H1 (cell line): ENCODE results near the gene KIF5A. TPM values are rescaled to one million over a fixed set of nuclear protein-coding genes. Genes with fewer than 3 reads are reported as not detected.

Experiments used
- BCL11A ChIP-seq, 2 experiments: IDR thresholded peaks; one replicate each; pipeline ENCODE4 v1.6.1; 2011; ENCODE audit warnings: low read depth in 2 of 2, low read length in 2 of 2, mild to moderate bottlenecking in 2 of 2
- SIRT6 ChIP-seq: IDR thresholded peaks from one replicate; pipeline ENCODE4 v1.7.1; 2012; ENCODE audit warnings: low read length, inconsistent platforms
- SP1 ChIP-seq: IDR thresholded peaks from 2 replicates; pipeline ENCODE4 v1.6.1; 2011; ENCODE audit warnings: low read depth, low read length
- polyA plus RNA-seq, 7 experiments: library from polyadenylated mRNA; depleted of rRNA in 3 of 7; stranded (reverse) in 5 of 7; unstranded in 2 of 7; fragments of >200 nt in 5 of 7; fragments of 200-250 nt in 2 of 7; gene quantifications; 1 replicate in 5 of 7; 2 replicates in 1 of 7; 4 replicates in 1 of 7; pipeline versions ENCODE4 v1.2.1 to v1.2.3, GENCODE V29; 2011 to 2013; ENCODE audit warnings: missing spikeins in 2 of 7, mixed read lengths in 2 of 7
- total RNA-seq: library from RNA; stranded (reverse); fragmentation: NEBNext Ultra II Directional; extraction: Animal tissue kit (Norgen Biotek cat#: 25700); gene quantifications from 2 replicates; pipeline ENCODE4 v1.2.1, GENCODE V29; 2021

KIF5A gene
- total and polyA plus RNA-seq, 2 of the 8 experiments (the other 6 are each of a cell fraction or from before 2014, with no cell fraction given), result 10.7 to 21.9 TPM

DNA sequence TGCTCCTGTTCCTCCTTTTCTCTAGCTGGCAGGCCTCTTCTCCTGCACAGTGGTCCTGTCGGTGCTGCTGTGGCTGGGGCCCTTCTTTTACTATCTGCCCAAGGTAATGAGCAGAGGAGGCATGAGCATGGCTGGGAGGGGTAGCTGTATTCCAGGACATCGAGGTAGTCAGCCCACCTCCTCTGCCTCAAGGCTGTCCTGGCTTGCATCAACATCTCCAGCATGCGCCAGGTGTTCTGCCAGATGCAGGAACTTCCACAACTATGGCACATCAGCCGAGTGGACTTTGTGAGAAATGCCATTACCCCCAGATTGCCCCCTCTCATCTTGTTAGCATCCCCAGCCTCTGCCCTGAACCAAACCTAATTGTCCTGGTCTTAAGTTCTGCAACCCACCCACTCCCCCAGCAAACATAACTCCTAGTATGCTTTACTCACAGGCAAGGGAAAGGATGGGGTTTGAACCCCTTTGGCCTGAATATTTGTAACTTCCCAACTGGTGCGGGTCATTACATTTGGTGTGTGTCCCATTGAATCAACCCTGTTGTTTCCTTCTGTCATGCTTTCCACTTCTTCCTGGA lies 74.1 kb downstream of the KIF5A start (continued):
- TF ChIP-seq SIRT6, result no peak
- TF ChIP-seq BCL11A (IDR thresholded peaks at IDR 0.05; ENCODE audit: low read depth in 2 of 2, low read length in 2 of 2), result no peak
- no peak for TF ChIP-seq SP1
